HG02588 (cell line): ENCODE data around the gene OVOL3.
A peak's percentile ranks its signal among the peaks of the same experiment; 100 is the strongest.

Source experiments
- ATAC-seq: cut with Tn5 transposase; IDR thresholded peaks from one replicate; pipeline ENCODE4 v1.9.1; 2021; ENCODE audit warnings: mild to moderate bottlenecking, moderate library complexity; ENCODE audit not compliant: unreplicated experiment

OVOL3 gene

DNA sequence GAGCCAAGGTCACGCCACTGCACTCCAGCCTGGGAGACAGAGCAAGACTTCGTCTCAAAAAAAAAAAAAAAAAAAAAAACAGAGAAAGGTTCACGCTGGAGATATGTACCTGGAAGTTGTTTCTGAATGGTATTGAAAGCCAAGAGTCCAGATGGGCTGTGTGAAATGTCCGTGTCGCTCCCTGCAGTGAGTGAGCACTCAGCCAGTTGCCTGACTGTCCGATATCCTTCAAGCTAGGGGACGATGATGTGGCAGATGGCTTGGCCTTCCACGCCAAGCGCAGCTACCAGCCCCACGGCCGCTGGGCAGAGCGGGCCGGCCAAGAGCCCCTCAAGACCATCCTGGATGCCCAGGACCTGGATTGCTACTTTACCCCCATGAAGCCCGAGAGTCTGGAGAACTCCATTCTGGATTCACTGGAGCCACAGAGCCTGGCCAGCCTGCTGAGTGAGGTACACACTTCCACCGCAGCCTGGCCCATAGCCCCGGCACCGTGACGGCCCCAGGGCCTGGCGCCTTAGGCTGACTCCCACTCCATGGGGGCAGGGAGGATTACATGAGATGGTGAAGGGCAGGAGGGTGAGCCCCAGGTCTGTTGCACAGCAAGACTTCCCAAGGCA lies 11.7 kb upstream of the OVOL3 start:
- no peak for ATAC-seq

- ATAC-seq, result no peak
Observed at GRCh38 chr19:36100476-36100875, 10.5 kb upstream of the OVOL3 start.

GRCh38 chr19:36101550-36102327 lies 9.2 kb upstream of the OVOL3 start:
- no peak for ATAC-seq

DNA sequence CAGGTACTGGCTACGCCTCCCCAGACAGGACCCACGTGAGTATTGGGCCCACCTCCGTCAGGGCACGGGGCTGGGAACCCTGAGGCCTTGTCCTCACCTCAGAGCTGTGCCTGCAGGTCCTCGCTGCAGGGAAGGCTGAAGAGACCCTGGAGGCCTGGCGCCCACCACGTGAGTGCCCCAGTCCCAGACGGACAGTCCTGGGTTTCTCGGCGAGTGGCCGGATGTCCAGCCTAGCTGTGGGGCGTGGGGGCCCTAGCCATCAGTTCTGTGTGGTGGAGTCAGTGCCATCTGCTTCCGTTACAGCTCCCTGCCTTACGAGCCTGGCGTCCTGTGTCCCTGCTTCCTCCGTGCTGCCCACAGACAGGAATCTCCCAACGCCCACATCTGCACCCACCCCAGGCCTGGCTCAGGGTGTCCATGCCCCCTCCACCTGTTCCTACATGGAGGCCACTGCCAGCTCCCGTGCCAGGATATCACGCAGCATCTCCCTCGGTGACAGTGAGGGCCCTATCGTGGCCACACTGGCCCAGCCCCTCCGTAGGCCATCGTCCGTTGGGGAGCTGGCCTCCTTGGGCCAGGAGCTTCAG lies 7.8 kb upstream of the OVOL3 start:
- ATAC-seq, result no peak

DNA sequence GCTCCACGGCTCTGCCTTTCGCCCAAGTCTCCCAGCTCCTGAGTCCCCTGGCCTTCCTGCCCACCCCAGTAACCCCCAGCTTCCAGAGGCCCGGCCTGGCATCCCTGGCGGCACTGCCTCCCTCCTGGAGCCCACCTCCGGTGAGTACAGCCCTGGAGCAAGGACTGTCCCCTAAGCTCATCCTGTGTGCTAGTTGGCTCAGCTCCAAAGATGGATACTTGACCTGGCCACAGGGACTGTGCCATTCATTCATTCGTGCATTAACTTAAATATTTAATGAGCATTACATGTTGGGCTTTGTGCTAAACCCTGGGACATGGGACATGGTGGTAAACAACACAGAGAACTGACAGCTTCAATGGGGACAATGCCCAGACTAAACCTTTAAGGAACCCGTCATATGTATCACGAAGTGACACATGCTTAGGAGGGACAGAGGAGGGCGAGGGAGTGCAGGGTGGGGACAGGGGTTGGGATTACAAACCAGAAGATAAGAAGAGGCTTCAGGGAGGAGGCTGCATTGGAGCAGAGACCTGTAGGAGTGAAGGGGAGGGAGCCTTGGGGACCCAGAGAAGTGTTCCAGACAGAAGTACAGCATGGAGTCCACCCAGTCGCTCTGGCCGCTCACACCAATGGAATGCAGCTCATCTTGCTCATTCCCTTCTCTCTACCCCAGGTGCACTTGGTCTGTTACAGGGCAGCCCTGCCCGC lies 6.9 kb upstream of the OVOL3 start:
- ATAC-seq, result no peak

DNA sequence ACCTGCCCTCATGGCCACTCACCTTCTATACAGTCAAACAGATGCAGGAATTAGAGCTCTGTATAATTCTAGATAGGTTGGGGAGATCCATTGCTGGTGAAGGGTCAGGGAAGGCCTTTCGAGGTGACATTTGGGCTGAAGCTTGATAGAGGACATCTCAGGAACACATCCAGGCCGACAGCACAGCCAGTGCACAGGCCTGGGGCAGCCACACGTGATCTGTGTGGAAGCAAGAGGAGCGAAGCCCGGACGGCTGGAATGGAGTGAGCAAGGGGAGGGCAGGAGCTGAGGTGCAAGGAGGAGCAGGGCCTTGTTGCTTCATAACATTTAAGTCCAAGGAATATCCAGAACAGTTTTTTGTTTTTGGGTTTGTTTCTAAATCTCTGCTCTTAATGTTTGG lies 4.5 kb upstream of the OVOL3 start:
- ATAC-seq, result no peak

- no peak for ATAC-seq
Observed at GRCh38 chr19:36106991-36107390, 4.0 kb upstream of the OVOL3 start.

DNA sequence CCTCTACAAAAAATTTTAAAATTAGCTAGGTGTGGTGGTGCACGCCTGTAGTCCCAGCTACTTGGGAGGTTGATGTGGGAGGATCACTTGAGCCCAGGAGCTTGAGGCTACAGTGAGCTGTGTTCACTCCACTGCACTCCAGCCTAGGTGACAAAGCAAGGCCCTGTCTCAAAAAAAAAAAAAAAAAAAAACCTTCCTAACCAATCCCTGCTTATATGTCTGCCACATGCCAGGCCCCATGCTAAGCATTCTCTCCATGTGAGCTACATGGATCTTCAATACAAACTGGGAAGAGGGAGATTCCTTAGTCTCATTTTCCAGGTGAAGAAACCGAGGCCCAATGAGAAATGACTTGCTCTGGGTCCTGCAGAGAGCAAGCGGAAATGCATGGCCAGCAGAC lies 2.3 kb upstream of the OVOL3 start:
- ATAC-seq, result no peak

DNA sequence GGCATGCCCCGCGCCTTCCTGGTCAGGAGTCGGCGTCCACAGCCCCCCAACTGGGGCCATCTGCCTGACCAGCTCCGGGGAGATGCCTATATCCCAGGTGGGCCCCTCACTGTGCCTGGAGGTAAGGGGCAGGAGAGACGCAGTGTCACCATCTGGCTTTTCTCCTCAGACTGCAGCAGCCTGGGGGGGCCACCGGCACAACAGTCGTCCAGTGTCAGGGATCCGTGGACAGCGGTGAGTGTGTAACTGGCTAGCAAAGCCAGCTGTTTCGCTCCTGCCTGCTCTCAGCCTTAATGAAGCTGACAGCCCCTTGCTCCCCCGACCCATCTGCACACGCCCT lies 227 bp downstream of the OVOL3 start:
- no peak for ATAC-seq

DNA sequence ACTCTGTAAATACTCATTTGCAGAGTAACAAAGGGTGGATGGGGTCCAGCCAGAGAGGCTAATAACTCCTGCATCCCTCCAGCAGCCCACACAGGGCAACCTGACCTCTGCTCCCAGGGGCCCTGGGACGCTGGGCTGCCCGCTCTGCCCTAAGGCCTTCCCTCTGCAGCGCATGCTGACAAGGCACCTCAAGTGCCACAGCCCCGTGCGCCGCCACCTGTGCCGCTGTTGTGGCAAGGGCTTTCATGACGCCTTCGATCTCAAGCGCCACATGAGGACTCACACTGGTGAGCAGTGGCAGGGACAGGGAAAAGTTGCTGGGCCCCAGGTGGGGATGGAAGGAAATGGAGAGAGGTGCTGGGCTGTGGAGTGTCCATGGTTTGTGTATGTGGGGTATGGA lies 1.7 kb downstream of the OVOL3 start:
- ATAC-seq, result no peak

- no peak for ATAC-seq
Observed at GRCh38 chr19:36113425-36113824, 2.5 kb downstream of the OVOL3 start.

DNA sequence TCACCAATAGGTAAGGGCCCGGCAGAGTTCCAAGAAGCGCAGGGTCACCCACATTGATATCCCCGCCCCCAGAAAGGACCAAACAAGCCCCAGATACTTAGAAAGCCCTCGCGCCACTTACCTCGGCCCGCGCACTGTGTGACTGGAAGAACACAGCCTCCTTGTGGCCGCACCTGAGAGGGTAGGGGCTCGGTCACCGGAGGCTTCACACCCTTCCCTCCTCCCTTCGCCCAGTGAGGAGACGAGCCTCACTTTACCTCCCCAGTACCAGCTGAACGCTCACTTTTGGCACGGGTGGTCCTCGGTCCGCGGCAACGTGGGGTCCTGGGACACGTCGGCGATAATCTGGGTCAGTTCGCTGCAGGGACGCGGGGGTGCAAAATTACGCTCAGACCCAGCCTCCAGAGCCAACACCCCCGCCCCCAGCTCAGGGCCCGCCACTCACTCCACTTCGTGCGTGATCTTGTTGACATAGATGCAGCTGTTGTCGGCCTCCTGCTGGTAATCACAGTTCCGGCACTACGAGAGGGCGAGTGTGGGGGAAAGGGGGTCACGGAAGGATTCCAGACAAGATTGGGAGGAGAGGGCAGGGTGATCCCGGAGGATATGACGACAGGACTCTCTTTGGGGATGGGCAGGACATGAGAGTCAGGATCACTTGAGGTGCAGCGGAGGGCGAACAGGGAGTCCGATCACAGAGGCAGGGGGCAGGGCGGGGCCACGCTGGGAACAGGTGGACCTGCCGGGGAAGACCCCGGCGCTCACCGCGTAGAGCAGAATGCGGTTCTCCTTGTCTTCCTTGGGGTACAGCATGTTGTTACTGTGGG lies 3.2 kb downstream of the OVOL3 start:
- ATAC-seq, result no peak

DNA sequence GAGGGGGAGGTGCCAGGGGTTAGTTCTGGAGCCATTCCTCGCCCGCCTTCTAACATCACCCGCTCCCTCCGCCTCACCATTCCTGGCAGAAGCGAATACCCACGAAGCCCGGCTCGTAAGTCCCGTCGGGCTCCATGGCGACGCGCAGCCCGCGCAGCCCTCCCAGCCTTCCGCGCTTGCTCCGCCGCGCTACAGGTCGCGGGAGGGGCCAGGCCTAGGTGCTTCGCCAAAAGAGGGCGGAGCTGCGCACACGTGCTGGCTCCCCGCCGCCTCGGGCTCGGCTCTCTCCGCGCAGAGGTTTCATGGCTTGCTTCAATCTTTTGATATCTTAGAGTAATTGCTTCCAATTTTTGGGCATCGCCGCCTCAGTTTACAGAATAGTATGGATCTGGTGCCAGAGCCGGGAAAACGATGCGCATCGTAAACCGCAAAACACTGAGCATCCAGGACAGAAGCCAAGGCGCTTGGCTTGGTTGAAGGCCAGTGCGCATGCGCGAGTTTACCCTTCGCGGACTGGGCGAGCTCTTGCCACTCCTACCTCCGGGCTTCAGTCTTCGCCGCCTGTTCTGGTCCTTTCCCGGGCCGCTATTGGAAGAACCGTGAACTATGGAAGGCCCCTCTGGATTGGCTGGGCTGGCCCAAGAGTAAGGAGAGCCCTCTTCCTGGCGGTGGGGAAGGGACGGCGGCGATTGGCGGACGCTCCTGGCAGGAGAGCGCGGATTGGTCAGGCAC lies 3.9 kb downstream of the OVOL3 start, which contains the start of gene POLR2I:
TSS of gene POLR2I (minus strand) at position 155 of the 732 bp plus-strand sequence. CDS start at position 136, 19 bp downstream.
- ATAC-seq, result peak; percentile 79

- ATAC-seq, result peak; percentile 33
Observed at GRCh38 chr19:36115453-36116343, 4.8 kb downstream of the OVOL3 start, which contains the start of gene TBCB. TBCB (plus strand) TSS chr19:36115468; CDS start chr19:36115561, 93 bp downstream.

- ATAC-seq, result no peak
Observed at GRCh38 chr19:36116344-36116637, 5.3 kb downstream of the OVOL3 start.

GRCh38 chr19:36120092-36120983 lies 9.4 kb downstream of the OVOL3 start:
- ATAC-seq, result no peak

DNA sequence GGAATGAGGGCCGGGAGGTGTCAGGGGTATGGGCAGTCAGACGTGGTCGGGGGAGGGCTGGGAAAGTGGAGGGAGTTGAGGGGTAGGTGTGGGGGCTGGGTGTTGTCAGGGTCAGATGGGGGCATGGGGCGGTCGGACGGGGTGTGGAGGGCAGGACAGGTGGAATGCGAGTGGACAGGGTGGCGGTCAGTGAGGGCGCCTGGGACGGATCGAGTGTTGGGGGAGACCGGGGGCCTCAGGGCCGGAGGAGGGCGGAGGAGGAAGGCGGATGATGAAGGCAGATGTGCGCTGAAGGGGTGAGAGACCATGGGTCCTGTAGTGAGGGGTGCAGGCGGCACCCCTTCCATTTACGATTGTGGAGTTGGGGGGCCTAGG lies 10.0 kb downstream of the OVOL3 start:
- ATAC-seq, result no peak

- ATAC-seq, result no peak
Observed at GRCh38 chr19:36121486-36122124, 10.7 kb downstream of the OVOL3 start.
